CD4-positive, alpha-beta T cell (primary cell): ENCODE results near the gene SEPTIN7. TPM values are rescaled to one million over a fixed set of nuclear protein-coding genes. Genes with fewer than 3 reads are reported as not detected.

ENCODE experiments used
- ATAC-seq: fragments of 200-7000 bp; cut with Tn5 transposase; one replicate; pipeline ENCODE4 v1.10.0; 2022; ENCODE audit warnings: mild to moderate bottlenecking; ENCODE audit not compliant: poor library complexity
- CTCF ChIA-PET: fragments of 350-600 bp; sonication (Branson Sonifier 250); formaldehyde crosslinking; loops from one replicate; lab custom pipeline; 2021; ENCODE audit warnings: antibody characterized with exemption, inconsistent platforms; lab: Charles Lee
- POLR2A ChIA-PET: fragments of 350-600 bp; sonication (Branson Sonifier 250); formaldehyde crosslinking; loops from one replicate; lab custom pipeline; 2021; ENCODE audit warnings: antibody characterized with exemption, inconsistent platforms; lab: Charles Lee
- DNase-seq, 14 experiments: peaks; one replicate each; pipeline ENCODE4 v3.0.0-alpha.2; 2013 to 2020; ENCODE audit warnings: mixed read lengths in 2 of 14
- H3K27ac ChIP-seq, 2 donors: one replicate each; pipeline versions ENCODE4 v1.5.1 to v1.7.0; 2013; ENCODE audit warnings: low read length in 2 of 2, low read depth in 1 of 2, mild to moderate bottlenecking in 1 of 2
- H3K27me3 ChIP-seq, 2 experiments: 1 replicate in 1 of 2; 2 replicates in 1 of 2; pipeline versions ENCODE4 v1.6.1 to v1.7.0; 2013; ENCODE audit warnings: low read length in 2 of 2, control low read depth in 1 of 2, mild to moderate bottlenecking in 1 of 2, moderate library complexity in 1 of 2; ENCODE audit not compliant: insufficient read depth in 2 of 2, control insufficient read depth in 1 of 2
- H3K36me3 ChIP-seq: one replicate; pipeline ENCODE4 v1.6.1; 2013; ENCODE audit warnings: low read length, control low read depth; ENCODE audit not compliant: insufficient read depth
- H3K4me1 ChIP-seq: one replicate; pipeline ENCODE4 v1.6.1; 2013; ENCODE audit warnings: low read length, control low read depth; ENCODE audit not compliant: insufficient read depth
- H3K4me3 ChIP-seq: one replicate; pipeline ENCODE4 v1.5.1; 2013; ENCODE audit warnings: mild to moderate bottlenecking, low read length, moderate library complexity
- H3K9me3 ChIP-seq, 2 experiments: 1 replicate in 1 of 2; 2 replicates in 1 of 2; pipeline versions ENCODE4 v1.6.1 to v1.7.0; 2013; ENCODE audit warnings: low read length in 2 of 2, mild to moderate bottlenecking in 2 of 2, control low read depth in 1 of 2, moderate library complexity in 1 of 2; ENCODE audit not compliant: control insufficient read depth in 1 of 2, insufficient read depth in 1 of 2
- H3K27ac Mint-ChIP-seq: one replicate; pipeline ENCODE4 v1.8.0; 2020; ENCODE audit warnings: mixed read lengths
- H3K27me3 Mint-ChIP-seq: one replicate; pipeline ENCODE4 v1.8.0; 2021; ENCODE audit warnings: mixed read lengths
- H3K36me3 Mint-ChIP-seq: one replicate; pipeline ENCODE4 v1.8.0; 2021; ENCODE audit warnings: low read depth, mixed read lengths
- H3K4me1 Mint-ChIP-seq: one replicate; pipeline ENCODE4 v1.8.0; 2021; ENCODE audit warnings: low read depth, mixed read lengths
- H3K4me3 Mint-ChIP-seq: one replicate; pipeline ENCODE4 v1.8.0; 2020; ENCODE audit warnings: mild to moderate bottlenecking, mixed read lengths
- H3K9me3 Mint-ChIP-seq: one replicate; pipeline ENCODE4 v1.8.0; 2020; ENCODE audit warnings: mixed read lengths
- intact Hi-C, 2 experiments: fragments of 100-400 bp; cut with DNase I in 1 of 2; cut with micrococcal nuclease in 1 of 2; formaldehyde crosslinking; loops; one replicate each; pipeline versions ENCODE4 v1.15.1 to v1.9.0; 2023 to 2025; cut with DNase I, micrococcal nuclease
- total RNA-seq, 174 experiments: library from RNA in 2 of 174; stranded (reverse) in 2 of 174; gene quantifications; one replicate each; pipeline ENCODE4 v1.2.3 and lab custom pipeline; 2021 to 2026
- TF ChIP-seq, protein P1 (sequence below): fragments of 200-600 bp; IDR thresholded peaks from one replicate; pipeline ENCODE4 v1.8.0; 2022; ENCODE audit warnings: antibody characterized with exemption, mild to moderate bottlenecking

SEPTIN7 gene
- total RNA-seq, 2 experiments from 2014 or later = 185 to 186 TPM

DNA sequence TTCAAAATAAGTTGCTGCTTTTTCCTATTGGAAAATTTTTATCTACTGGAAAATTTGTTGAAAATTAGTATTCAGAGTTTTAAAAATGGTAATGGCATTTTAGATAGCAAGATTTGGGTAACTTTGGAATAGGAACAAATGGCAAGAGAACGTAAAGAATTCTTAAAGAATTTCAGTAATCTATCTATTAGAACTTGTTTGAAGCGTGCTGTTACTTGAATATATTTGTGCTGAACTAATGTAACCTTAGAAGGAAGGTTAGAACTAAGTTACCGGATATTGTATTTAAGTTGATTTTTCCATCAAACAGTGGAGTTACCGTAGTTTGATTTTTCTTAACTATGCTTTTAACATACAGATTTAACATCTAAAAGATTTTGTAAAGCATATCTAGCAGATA lies 25.9 kb downstream of the SEPTIN7 start:
- Mint-ChIP-seq H3K4me3 (no peak overlapping the region), H3K9me3 (no peaks in the 10 kb centered on the region), H3K4me1 (peaks cover 45% of the 10 kb centered on the region), H3K36me3 (peaks cover 32% of the 10 kb centered on the region), H3K27ac (peak overlapping the region; percentile 10), H3K27me3 (no peaks in the 10 kb centered on the region)
- Histone ChIP-seq H3K27me3 (no peaks in the 10 kb centered on the region), H3K36me3 (peaks cover 1% of the 10 kb centered on the region), H3K9me3 (peaks cover 0 to 7% of the 10 kb centered on the region in 2 experiments), H3K4me1 (peaks cover 21% of the 10 kb centered on the region), H3K27ac (no peak overlapping the region), H3K4me3 (no peak overlapping the region)
- DNase-seq = no peak
- no peak for ATAC-seq
- CTCF ChIA-PET = no interaction called here
- TF ChIP-seq, protein P1, sequence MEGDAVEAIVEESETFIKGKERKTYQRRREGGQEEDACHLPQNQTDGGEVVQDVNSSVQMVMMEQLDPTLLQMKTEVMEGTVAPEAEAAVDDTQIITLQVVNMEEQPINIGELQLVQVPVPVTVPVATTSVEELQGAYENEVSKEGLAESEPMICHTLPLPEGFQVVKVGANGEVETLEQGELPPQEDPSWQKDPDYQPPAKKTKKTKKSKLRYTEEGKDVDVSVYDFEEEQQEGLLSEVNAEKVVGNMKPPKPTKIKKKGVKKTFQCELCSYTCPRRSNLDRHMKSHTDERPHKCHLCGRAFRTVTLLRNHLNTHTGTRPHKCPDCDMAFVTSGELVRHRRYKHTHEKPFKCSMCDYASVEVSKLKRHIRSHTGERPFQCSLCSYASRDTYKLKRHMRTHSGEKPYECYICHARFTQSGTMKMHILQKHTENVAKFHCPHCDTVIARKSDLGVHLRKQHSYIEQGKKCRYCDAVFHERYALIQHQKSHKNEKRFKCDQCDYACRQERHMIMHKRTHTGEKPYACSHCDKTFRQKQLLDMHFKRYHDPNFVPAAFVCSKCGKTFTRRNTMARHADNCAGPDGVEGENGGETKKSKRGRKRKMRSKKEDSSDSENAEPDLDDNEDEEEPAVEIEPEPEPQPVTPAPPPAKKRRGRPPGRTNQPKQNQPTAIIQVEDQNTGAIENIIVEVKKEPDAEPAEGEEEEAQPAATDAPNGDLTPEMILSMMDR = no peak
- intact Hi-C loops = no loop called here
- POLR2A ChIA-PET = no interaction called here

DNA sequence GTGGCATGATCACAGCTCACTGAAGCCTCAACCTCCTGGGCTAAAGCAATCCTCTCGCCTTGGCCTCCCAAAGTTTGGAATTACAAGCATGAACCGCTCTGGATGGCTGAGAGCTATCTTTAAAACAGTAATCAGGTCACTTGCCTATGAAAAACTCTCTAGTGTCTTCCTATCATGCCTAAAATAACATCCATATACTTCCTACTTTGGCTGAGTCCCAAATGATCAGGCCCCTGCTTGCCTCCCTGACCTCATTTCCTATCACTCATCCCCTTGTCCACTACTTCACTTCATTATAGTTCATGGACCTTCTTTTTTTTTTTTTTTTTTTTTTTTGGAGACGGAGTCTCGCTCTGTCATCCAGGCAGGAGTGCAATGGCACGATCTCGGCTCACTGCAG lies 28.0 kb downstream of the SEPTIN7 start:
- H3K27me3 Mint-ChIP-seq = no peaks in the 10 kb centered on the region
- no peak overlapping the region for H3K27ac Mint-ChIP-seq

DNA sequence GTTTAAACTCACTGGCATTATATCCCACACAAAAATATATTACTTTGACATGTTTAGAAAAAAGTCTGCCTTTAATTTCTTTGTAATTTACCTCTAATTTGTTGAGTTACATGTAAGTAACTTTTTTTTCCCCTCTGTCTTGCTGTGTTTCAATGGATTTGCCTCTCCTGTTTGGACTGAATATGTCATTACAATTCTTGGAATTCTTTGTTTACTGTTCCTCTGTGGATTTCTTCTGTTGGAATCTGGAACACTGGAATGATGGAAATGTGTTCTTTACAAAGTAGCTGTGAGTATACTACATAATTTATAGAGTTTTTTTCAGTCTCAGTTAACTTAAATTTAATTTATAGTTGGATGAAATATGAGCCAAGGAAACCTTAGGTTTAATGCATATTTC lies 30.4 kb downstream of the SEPTIN7 start:
- H3K9me3 Mint-ChIP-seq = no peaks in the 10 kb centered on the region
- H3K9me3 ChIP-seq = no peaks in the 10 kb centered on the region
- intact Hi-C loops = no loop called here
- DNase-seq = no peak
- no peak overlapping the region for H3K27ac Mint-ChIP-seq
- ChIA-PET CTCF (no interaction called here), POLR2A (interaction anchor here (0.6 to 0.8 kb wide), 2 partner anchors 30 to 159 kb away, joined by 3 to 4 read pairs; partner anchors contain the start of gene SEPTIN7)
- H3K27ac ChIP-seq = no peak overlapping the region
- peaks cover 70% of the 10 kb centered on the region for H3K36me3 Mint-ChIP-seq
- no peaks in the 10 kb centered on the region for H3K27me3 Mint-ChIP-seq
- peaks cover 42% of the 10 kb centered on the region for H3K36me3 ChIP-seq
- ATAC-seq = no peak
- TF ChIP-seq, protein P1 = no peak
- no peak overlapping the region for H3K4me3 Mint-ChIP-seq
- H3K4me3 ChIP-seq = no peak overlapping the region
- peaks cover 87% of the 10 kb centered on the region for H3K4me1 Mint-ChIP-seq
- H3K4me1 ChIP-seq = peaks cover 18% of the 10 kb centered on the region
- no peaks in the 10 kb centered on the region for H3K27me3 ChIP-seq

More for the DNA sequence above, 28.0 kb downstream of the SEPTIN7 start:
- DNase-seq (no peak), ATAC-seq (no peak)
- H3K4me3 ChIP-seq = no peak overlapping the region
- peaks cover 18% of the 10 kb centered on the region for H3K4me1 ChIP-seq
- intact Hi-C loops = no loop called here
- Mint-ChIP-seq H3K9me3 (no peaks in the 10 kb centered on the region), H3K36me3 (peaks cover 46% of the 10 kb centered on the region), H3K4me3 (no peak overlapping the region), H3K4me1 (peaks cover 65% of the 10 kb centered on the region)
- no peaks in the 10 kb centered on the region for H3K9me3 ChIP-seq
- CTCF ChIA-PET = interaction anchor here (0.7 kb wide), 1 partner anchor 1481 kb away, joined by 3 read pairs; no protein-coding TSS in a partner anchor
- H3K27me3 ChIP-seq = no peaks in the 10 kb centered on the region
- H3K27ac ChIP-seq = no peak overlapping the region
- TF ChIP-seq, protein P1 = no peak
- POLR2A ChIA-PET = no interaction called here
- peaks cover 21% of the 10 kb centered on the region for H3K36me3 ChIP-seq
